Thyroid gland (tissue), 4 donors: Measurements from ENCODE around the gene FAM13C. TPM values are rescaled to one million over a fixed set of nuclear protein-coding genes. Genes with fewer than 3 reads are reported as not detected.
"Not testable (repeated sequence)": the region's sequence is repeated elsewhere in the genome, so short reads cannot be mapped to it uniquely, and the experiment has no call there.

Experiments
- DNase-seq, 2 donors: peaks; one replicate each; pipeline ENCODE4 v3.0.0-alpha.2; 2019
- H3K27ac ChIP-seq, 3 donors: fragments of 200-600 bp; sonication (generic); 1 replicate in 2 of 3; 2 replicates in 1 of 3; pipeline ENCODE4 v1.5.1; 2016 to 2019; ENCODE audit warnings: mild to moderate bottlenecking in 1 of 3, moderate library complexity in 1 of 3
- H3K27me3 ChIP-seq: fragments of 200-600 bp; sonication (generic); one replicate; pipeline ENCODE4 v1.5.1; 2019
- H3K36me3 ChIP-seq, 2 donors: fragments of 200-600 bp; sonication (generic); one replicate each; pipeline ENCODE4 v1.5.1; 2016 to 2019
- H3K4me1 ChIP-seq, 2 donors: fragments of 200-600 bp; sonication (generic); one replicate each; pipeline ENCODE4 v1.5.1; 2017 to 2019
- H3K4me3 ChIP-seq, 3 donors: fragments of 200-600 bp; sonication (generic); replicated peaks in 1 of 3; 1 replicate in 2 of 3; 2 replicates in 1 of 3; pipeline ENCODE4 v1.5.1; 2016; ENCODE audit warnings: mild to moderate bottlenecking in 1 of 3
- H3K9me3 ChIP-seq: fragments of 200-600 bp; sonication (generic); one replicate; pipeline ENCODE4 v1.5.1; 2017
- POLR2A ChIP-seq, 2 donors: fragments of 450-650 bp; IDR thresholded peaks; one replicate each; pipeline ENCODE4 v1.6.1; 2017; ENCODE audit warnings: antibody characterized with exemption in 2 of 2, mild to moderate bottlenecking in 2 of 2, moderate library complexity in 1 of 2
- WGBS, 2 donors: methylation state at CpG; one replicate each; pipeline ENCODE4 v1.1.5; 2017; 5-methylcytosine and 5-hydroxymethylcytosine counted together
- intact Hi-C: fragments of 100-400 bp; cut with DNase I; formaldehyde crosslinking; loops from one replicate; pipeline ENCODE4 v1.15.1; 2023
- total RNA-seq, 4 donors: library from RNA; depleted of rRNA; stranded (reverse); fragments of >200 nt; gene quantifications; one replicate each; pipeline ENCODE4 v1.2.3, GENCODE V29; 2016
- TF ChIP-seq, protein P1 (sequence below), 6 experiments: fragments of 200-600 bp in 3 of 6; fragments of 450-650 bp in 3 of 6; sonication (generic) in 3 of 6; IDR thresholded peaks; one replicate each; pipeline ENCODE4 v1.5.1; 2016 to 2019; ENCODE audit warnings: antibody characterized with exemption in 6 of 6, mild to moderate bottlenecking in 2 of 6, inconsistent platforms in 1 of 6, moderate library complexity in 1 of 6

FAM13C gene
- total RNA-seq, 4 donors from 2014 or later: 11.3 to 16.5 (median 14.3) TPM

DNA sequence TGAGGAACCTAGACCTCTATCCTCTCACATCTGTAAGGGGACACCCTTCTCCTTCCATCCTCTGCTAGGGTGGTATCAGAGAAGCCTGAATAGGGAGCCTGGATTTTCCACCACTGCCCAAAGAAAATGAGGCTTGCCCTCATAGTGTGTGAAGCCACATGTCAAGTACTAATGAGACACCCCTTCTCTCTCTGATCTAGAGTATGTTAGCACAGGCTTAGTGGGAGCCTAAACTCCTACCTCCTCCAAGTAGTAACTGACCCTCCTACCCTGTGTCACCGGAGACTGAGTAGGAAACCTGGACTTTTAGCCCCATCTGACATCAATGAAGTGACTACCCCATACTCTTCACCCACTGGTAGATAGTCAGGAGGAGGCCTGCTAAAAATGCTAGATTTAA, 120.3 kb downstream of the FAM13C start:
- DNase-seq: no peak
- Histone ChIP-seq H3K4me3 (no peak overlapping the region), H3K4me1 (no peaks in the 10 kb centered on the region), H3K27ac (no peak overlapping the region), H3K27me3 (no peaks in the 10 kb centered on the region), H3K9me3 (no peaks in the 10 kb centered on the region), H3K36me3 (no peaks in the 10 kb centered on the region)
- TF ChIP-seq POLR2A (IDR thresholded peaks at IDR 0.05): no peak
- TF ChIP-seq, protein P1, sequence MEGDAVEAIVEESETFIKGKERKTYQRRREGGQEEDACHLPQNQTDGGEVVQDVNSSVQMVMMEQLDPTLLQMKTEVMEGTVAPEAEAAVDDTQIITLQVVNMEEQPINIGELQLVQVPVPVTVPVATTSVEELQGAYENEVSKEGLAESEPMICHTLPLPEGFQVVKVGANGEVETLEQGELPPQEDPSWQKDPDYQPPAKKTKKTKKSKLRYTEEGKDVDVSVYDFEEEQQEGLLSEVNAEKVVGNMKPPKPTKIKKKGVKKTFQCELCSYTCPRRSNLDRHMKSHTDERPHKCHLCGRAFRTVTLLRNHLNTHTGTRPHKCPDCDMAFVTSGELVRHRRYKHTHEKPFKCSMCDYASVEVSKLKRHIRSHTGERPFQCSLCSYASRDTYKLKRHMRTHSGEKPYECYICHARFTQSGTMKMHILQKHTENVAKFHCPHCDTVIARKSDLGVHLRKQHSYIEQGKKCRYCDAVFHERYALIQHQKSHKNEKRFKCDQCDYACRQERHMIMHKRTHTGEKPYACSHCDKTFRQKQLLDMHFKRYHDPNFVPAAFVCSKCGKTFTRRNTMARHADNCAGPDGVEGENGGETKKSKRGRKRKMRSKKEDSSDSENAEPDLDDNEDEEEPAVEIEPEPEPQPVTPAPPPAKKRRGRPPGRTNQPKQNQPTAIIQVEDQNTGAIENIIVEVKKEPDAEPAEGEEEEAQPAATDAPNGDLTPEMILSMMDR (IDR thresholded peaks at IDR 0.05): no peak
- intact Hi-C loops: loop anchor here (5.0 kb wide), 1 partner anchor 380 kb away; no protein-coding TSS in a partner anchor
- WGBS, 2 donors: 89 to 100% methylated on average over 1 of the region's 1 CpG

DNA sequence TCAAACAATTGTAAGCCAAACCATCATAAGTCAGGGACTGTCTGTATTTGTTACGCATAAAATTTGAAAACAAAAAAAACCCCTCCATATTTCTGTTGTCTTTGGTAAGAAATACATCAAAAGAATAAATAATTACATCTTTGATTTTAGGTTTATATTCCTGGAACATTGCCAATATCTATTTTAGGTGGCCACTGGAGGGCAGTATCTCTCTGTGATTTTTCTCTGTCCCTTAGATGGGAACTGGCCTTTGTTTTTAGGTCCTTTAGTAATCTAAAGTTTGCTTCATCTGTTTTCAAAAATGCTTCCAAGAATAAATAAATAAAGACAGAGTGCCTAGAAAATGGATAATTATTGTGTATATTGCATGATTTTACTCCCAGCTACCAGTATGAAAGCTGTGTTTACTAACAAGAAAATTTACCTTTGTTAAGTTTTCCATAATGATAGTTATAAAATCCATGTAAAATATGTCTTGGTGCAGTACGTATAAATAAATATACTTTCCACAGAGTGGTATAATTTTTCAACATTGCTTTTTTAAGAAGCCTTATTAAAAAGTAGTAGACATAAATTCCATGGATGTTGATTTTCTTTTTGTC, 121.7 kb downstream of the FAM13C start:
- no peak for TF ChIP-seq POLR2A (IDR thresholded peaks at IDR 0.05)
- TF ChIP-seq, protein P1 (IDR thresholded peaks at IDR 0.05): peak; percentile 31 to 88 (median 66)
- H3K4me1 ChIP-seq: no peaks in the 10 kb centered on the region
- H3K4me3 ChIP-seq: no peak overlapping the region
- no peak overlapping the region for H3K27ac ChIP-seq
- no peaks in the 10 kb centered on the region for H3K9me3 ChIP-seq
- DNase-seq: no peak
- 42 to 44% methylated on average over 2 of the region's 2 CpGs for WGBS, 2 donors
- no peaks in the 10 kb centered on the region for H3K36me3 ChIP-seq
- no peaks in the 10 kb centered on the region for H3K27me3 ChIP-seq
- intact Hi-C loops: loop anchor here (5.0 kb wide), 1 partner anchor 382 kb away; no protein-coding TSS in a partner anchor

DNA sequence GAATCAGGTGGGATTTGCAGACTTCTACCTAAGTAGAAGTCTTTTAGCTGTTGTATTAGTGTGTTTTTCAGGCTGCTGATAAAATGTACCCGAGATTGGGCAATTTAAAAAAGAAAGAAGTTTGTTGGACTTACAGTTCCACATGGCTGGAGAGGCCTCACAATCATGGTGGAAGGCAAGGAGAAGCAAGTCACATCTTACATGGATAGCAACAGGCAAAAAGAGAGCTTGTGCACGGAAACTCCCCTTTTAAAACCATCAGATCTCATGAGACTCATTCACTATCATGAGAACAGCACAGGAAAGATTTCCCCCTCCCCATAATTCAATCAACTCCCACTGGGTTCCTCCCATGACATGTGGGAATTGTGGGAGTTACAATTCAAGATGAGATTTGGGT, 123.2 kb downstream of the FAM13C start:
- not testable (repeated sequence) for H3K4me3 ChIP-seq, H3K9me3 ChIP-seq, H3K27me3 ChIP-seq, H3K36me3 ChIP-seq, H3K4me1 ChIP-seq, H3K27ac ChIP-seq, DNase-seq
- WGBS, 2 donors: 93% methylated on average over 2 of the region's 2 CpGs
- intact Hi-C loops: loop anchor here (10.0 kb wide), 2 partner anchors 226 to 454 kb away; no protein-coding TSS in a partner anchor

DNA sequence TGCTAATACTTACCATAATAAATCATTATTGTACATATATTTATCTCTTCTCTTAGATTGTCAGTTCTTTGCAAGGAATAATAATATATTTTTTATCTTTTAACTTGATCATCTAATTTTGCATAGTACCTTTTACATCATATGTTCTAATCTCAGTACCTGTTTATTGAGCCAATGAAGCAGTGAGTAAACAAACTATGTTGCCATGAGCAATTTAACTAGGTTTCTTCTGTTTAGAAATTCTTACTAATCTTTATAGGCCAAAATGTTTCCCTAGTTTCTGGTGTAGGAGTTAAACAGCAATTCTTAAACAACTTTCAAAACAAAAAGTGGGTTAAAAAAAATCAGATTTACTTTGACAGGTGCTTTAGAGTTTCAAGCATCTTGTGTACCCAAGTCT, 124.6 kb downstream of the FAM13C start:
- intact Hi-C loops: loop anchor here (10.0 kb wide), 2 partner anchors 227 to 453 kb away; no protein-coding TSS in a partner anchor
- Histone ChIP-seq H3K27me3 (no peaks in the 10 kb centered on the region), H3K36me3 (no peaks in the 10 kb centered on the region)

DNA sequence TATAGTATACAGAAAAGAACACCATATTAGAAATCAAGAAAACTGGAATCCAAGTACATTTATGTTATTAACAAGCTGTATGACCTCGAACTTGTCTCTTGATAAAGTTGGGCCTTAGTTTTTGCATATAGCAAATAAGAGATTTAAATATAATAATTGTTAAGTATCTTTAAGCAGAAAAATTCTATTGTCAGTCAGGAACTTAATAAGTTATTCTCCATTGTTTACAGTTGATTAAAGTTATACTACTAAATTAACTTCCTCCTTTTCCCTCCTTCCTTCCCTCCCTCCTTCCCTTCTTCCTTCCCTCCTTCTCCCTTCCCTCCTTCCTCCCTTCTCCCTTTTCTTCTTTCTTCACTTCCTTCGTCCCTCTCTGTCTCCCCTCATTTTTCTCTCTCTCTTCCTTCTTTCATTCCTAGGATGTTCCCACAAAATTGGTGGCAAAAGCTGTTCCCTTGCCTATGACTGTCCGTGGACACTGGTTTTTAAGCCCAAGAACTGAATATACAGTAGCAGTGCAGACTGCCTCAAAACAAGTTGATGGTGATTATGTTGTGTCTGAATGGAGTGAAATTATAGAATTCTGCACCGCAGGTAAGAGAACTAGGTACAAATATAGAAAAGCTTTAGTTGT, 126.2 kb downstream of the FAM13C start:
- TF ChIP-seq, protein P1 (IDR thresholded peaks at IDR 0.05): no peak
- no peak for TF ChIP-seq POLR2A (IDR thresholded peaks at IDR 0.05)
- no peaks in the 10 kb centered on the region for H3K27me3 ChIP-seq
- 87% methylated on average over 4 of the region's 4 CpGs for WGBS, 2 donors
- no peaks in the 10 kb centered on the region for H3K36me3 ChIP-seq
- intact Hi-C loops: loop anchor here (10.0 kb wide), 2 partner anchors 229 to 451 kb away; no protein-coding TSS in a partner anchor
- no peak overlapping the region for H3K27ac ChIP-seq
- no peak for DNase-seq
- no peaks in the 10 kb centered on the region for H3K4me1 ChIP-seq
- H3K4me3 ChIP-seq: no peak overlapping the region
- H3K9me3 ChIP-seq: no peaks in the 10 kb centered on the region

More for the DNA sequence above, 124.6 kb downstream of the FAM13C start:
- no peak overlapping the region for H3K4me3 ChIP-seq
- TF ChIP-seq POLR2A (IDR thresholded peaks at IDR 0.05): no peak
- TF ChIP-seq, protein P1 (IDR thresholded peaks at IDR 0.05): no peak
- no peaks in the 10 kb centered on the region for H3K9me3 ChIP-seq
- no peaks in the 10 kb centered on the region for H3K4me1 ChIP-seq
- no peak for DNase-seq
- H3K27ac ChIP-seq: no peak overlapping the region
